Endothelial cell of umbilical vein (primary cell): Measurements from ENCODE around the gene HEXIM2. TPM values are rescaled to one million over a fixed set of nuclear protein-coding genes. Genes with fewer than 3 reads are reported as not detected.

ENCODE experiments used
- BruUV-seq: library from RNA; stranded (reverse); fragments of 400-500 nt; replicated peaks from 2 replicates; lab custom pipeline; 2021; lab: Mats Ljungman, UMichigan
- CTCF ChIA-PET: fragments of 300-600, 350-600 bp; sonication (Branson Sonifier 250); formaldehyde crosslinking; loops from one replicate; lab custom pipeline; 2021; ENCODE audit warnings: antibody characterized with exemption, inconsistent platforms; lab: Charles Lee
- POLR2A ChIA-PET: fragments of 300-600, 350-600 bp; sonication (Branson Sonifier 250); formaldehyde crosslinking; loops from one replicate; lab custom pipeline; 2021; ENCODE audit warnings: antibody characterized with exemption, inconsistent platforms; lab: Charles Lee
- DNase-seq: peaks from one replicate; pipeline ENCODE4 v3.0.0-alpha.2; 2011; ENCODE audit warnings: low read depth, low spot score
- FAIRE-seq: peaks from 2 replicates; lab custom pipeline; 2011; peaks lifted over from hg19 to GRCh38; lab: Jason Lieb, UNC
- H2AFZ ChIP-seq: 2 replicates; pipeline ENCODE4 v1.6.0; 2012; ENCODE audit warnings: low read depth, low read length, control low read depth, inconsistent platforms
- H3K27ac ChIP-seq: 2 replicates; pipeline ENCODE4 v1.5.1; 2011; ENCODE audit warnings: low read depth, mild to moderate bottlenecking, control low read depth, low read length, moderate library complexity; ENCODE audit not compliant: insufficient read depth
- H3K27me3 ChIP-seq, 2 experiments: 2 replicates each; pipeline versions ENCODE4 v1.6.0 to v1.6.1; 2011; ENCODE audit warnings: low read length in 2 of 2, mixed read lengths in 1 of 2; ENCODE audit not compliant: control insufficient read depth in 2 of 2, insufficient read depth in 2 of 2
- H3K36me3 ChIP-seq, 2 experiments: 2 replicates in 1 of 2; 3 replicates in 1 of 2; pipeline ENCODE4 v1.5.1; 2011; ENCODE audit warnings: low read length in 2 of 2, mild to moderate bottlenecking in 1 of 2, moderate library complexity in 1 of 2; ENCODE audit not compliant: control insufficient read depth in 2 of 2, insufficient read depth in 2 of 2; ENCODE audit errors: extremely low read depth in 1 of 2
- H3K4me1 ChIP-seq: 3 replicates; pipeline ENCODE4 v1.5.1; 2011; ENCODE audit warnings: mild to moderate bottlenecking, low read length; ENCODE audit not compliant: control insufficient read depth, insufficient read depth; ENCODE audit errors: extremely low read depth
- H3K4me2 ChIP-seq: 2 replicates; pipeline ENCODE4 v1.6.1; 2011; ENCODE audit warnings: low read length, control low read depth, mixed read lengths; ENCODE audit not compliant: insufficient read depth
- H3K4me3 ChIP-seq, 3 experiments: fragments of 200-600 bp in 1 of 3; sonication (generic), shearing (Covaris generic) in 1 of 3; replicated peaks in 1 of 3; 2 replicates each; pipeline ENCODE4 v1.5.1; 2011 to 2016; ENCODE audit warnings: control low read depth in 3 of 3, low read length in 3 of 3, mild to moderate bottlenecking in 2 of 3, inconsistent platforms in 1 of 3, low read depth in 1 of 3, moderate library complexity in 1 of 3; ENCODE audit not compliant: insufficient read depth in 1 of 3
- H3K79me2 ChIP-seq: 2 replicates; pipeline ENCODE4 v1.6.0; 2012; ENCODE audit warnings: low read length, inconsistent platforms; ENCODE audit not compliant: control insufficient read depth, insufficient read depth
- H3K9ac ChIP-seq: replicated peaks from 2 replicates; pipeline ENCODE3; 2011; ENCODE audit warnings: low read length, control low read depth; ENCODE audit not compliant: insufficient read depth; ENCODE audit errors: extremely low read depth
- H3K9me1 ChIP-seq: replicated peaks from 3 replicates; pipeline ENCODE4 v1.6.0; 2011; ENCODE audit warnings: mild to moderate bottlenecking, low read length; ENCODE audit not compliant: control insufficient read depth, insufficient read depth; ENCODE audit errors: extremely low read depth
- H3K9me3 ChIP-seq: replicated peaks from 2 replicates; pipeline ENCODE4 v1.5.1; 2012; ENCODE audit warnings: low read length, inconsistent platforms; ENCODE audit not compliant: control insufficient read depth, insufficient read depth
- H4K20me1 ChIP-seq: replicated peaks from 2 replicates; pipeline ENCODE3; 2011; ENCODE audit warnings: mild to moderate bottlenecking, low read length; ENCODE audit not compliant: control insufficient read depth, insufficient read depth; ENCODE audit errors: extremely low read depth
- EZH2 ChIP-seq: IDR thresholded peaks from 2 replicates; pipeline ENCODE4 v1.6.1; 2012; ENCODE audit warnings: borderline replicate concordance, low read depth, mild to moderate bottlenecking, moderate library complexity, low read length, inconsistent platforms; ENCODE audit not compliant: severe bottlenecking
- FOS ChIP-seq: IDR thresholded peaks from 2 replicates; pipeline ENCODE4 v1.6.1; 2011; ENCODE audit warnings: mild to moderate bottlenecking, low read length, moderate library complexity, borderline replicate concordance; ENCODE audit not compliant: insufficient read depth
- GATA2 ChIP-seq: IDR thresholded peaks from 2 replicates; pipeline ENCODE4 v1.7.0; 2011; ENCODE audit warnings: low read depth, mild to moderate bottlenecking, moderate library complexity, mixed read lengths, low read length; ENCODE audit not compliant: insufficient read length, insufficient read depth
- JUN ChIP-seq: IDR thresholded peaks from 2 replicates; pipeline ENCODE4 v1.6.1; 2011; ENCODE audit warnings: borderline replicate concordance, low read depth; ENCODE audit not compliant: insufficient read length, insufficient read depth
- MAX ChIP-seq: IDR thresholded peaks from 2 replicates; pipeline ENCODE4 v1.6.1; 2011; ENCODE audit not compliant: insufficient read depth, insufficient read length
- MYC ChIP-seq: IDR thresholded peaks from one replicate; pipeline ENCODE4 v1.6.1; 2011; ENCODE audit warnings: mild to moderate bottlenecking, low read depth, low read length
- POLR2A ChIP-seq: IDR thresholded peaks from 2 replicates; pipeline ENCODE4 v1.6.1; 2012; ENCODE audit warnings: low read depth, mild to moderate bottlenecking, control low read depth, low read length
- POLR2AphosphoS5 ChIP-seq: IDR thresholded peaks from 2 replicates; pipeline ENCODE4 v1.6.1; 2012; ENCODE audit warnings: low read depth, mild to moderate bottlenecking, control low read depth, low read length, moderate library complexity; ENCODE audit not compliant: insufficient read depth
- dilution Hi-C: fragments of 300-500 bp; cut with MboI; formaldehyde crosslinking; loops from one replicate; pipeline ENCODE4 v1.15.0; 2019; ENCODE audit warnings: low sequenced_read_pairs; ENCODE audit not compliant: extremely low pct_ligation_motif_present
- intact Hi-C: fragments of 100-400 bp; cut with micrococcal nuclease; formaldehyde crosslinking; loops from one replicate; pipeline ENCODE4 v1.10.0; 2022
- polyA plus RNA-seq, 4 experiments: library from polyadenylated mRNA; depleted of rRNA in 3 of 4; stranded (reverse) in 3 of 4; unstranded in 1 of 4; fragments of >200 nt; gene quantifications; 2 replicates each; pipeline versions ENCODE4 v1.2.1 to v1.2.3, GENCODE V29; 2011 to 2012; ENCODE audit warnings: missing spikeins in 1 of 4
- total RNA-seq: library from RNA; stranded (reverse); gene quantifications from 2 replicates; pipeline ENCODE4 v1.2.3, GENCODE V29; 2021
- TF ChIP-seq, protein P1 (sequence below), 2 donors: IDR thresholded peaks; 1 replicate in 1 of 2; 2 replicates in 1 of 2; pipeline ENCODE4 v1.5.1; 2011; ENCODE audit warnings: low read length in 2 of 2, mild to moderate bottlenecking in 2 of 2, moderate library complexity in 2 of 2, control low read depth in 1 of 2, inconsistent platforms in 1 of 2, low read depth in 1 of 2; ENCODE audit not compliant: insufficient read depth in 1 of 2; ENCODE audit errors: extremely low read depth in 1 of 2

Gene HEXIM2
- total and polyA plus RNA-seq, 2 donors (not counting 3 experiments of a cell fraction or from before 2014, with no cell fraction given) = 2.9 to 3.8 TPM

GRCh38 chr17:45172232-45172540, 10.5 kb downstream of the HEXIM2 start:
- no peak for DNase-seq
- Histone ChIP-seq H3K4me3 (no peak overlapping the region), H3K4me2 (no peak overlapping the region), H3K9me1 (no peaks in the 10 kb centered on the region), H3K9me3 (no peaks in the 10 kb centered on the region), H3K36me3 (no peaks in the 10 kb centered on the region), H3K27ac (no peak overlapping the region), H2AFZ (peak overlapping the region; percentile 75), H3K9ac (no peak overlapping the region), H4K20me1 (no peaks in the 10 kb centered on the region), H3K79me2 (no peaks in the 10 kb centered on the region), H3K27me3 (no peaks in the 10 kb centered on the region), H3K4me1 (peaks cover 14% of the 10 kb centered on the region)
- no peak for FAIRE-seq
- CTCF ChIA-PET = interaction anchor here (1.8 to 4.1 kb wide), 3 partner anchors 11 to 37 kb away, joined by 6 to 34 read pairs (median 11); partner anchors contain the start of gene ACBD4
- TF ChIP-seq, protein P1, sequence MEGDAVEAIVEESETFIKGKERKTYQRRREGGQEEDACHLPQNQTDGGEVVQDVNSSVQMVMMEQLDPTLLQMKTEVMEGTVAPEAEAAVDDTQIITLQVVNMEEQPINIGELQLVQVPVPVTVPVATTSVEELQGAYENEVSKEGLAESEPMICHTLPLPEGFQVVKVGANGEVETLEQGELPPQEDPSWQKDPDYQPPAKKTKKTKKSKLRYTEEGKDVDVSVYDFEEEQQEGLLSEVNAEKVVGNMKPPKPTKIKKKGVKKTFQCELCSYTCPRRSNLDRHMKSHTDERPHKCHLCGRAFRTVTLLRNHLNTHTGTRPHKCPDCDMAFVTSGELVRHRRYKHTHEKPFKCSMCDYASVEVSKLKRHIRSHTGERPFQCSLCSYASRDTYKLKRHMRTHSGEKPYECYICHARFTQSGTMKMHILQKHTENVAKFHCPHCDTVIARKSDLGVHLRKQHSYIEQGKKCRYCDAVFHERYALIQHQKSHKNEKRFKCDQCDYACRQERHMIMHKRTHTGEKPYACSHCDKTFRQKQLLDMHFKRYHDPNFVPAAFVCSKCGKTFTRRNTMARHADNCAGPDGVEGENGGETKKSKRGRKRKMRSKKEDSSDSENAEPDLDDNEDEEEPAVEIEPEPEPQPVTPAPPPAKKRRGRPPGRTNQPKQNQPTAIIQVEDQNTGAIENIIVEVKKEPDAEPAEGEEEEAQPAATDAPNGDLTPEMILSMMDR (IDR thresholded peaks at IDR 0.05; ENCODE audit: extremely low read depth in 1 of 2, insufficient read depth in 1 of 2, low read depth in 1 of 2, low read length in 2 of 2) = no peak
- TF ChIP-seq GATA2 (no peak), MAX (no peak), MYC (no peak), FOS (no peak), POLR2AphosphoS5 (no peak), EZH2 (no peak), JUN (no peak), POLR2A (no peak)
- BruUV-seq = no TSS peak
- dilution Hi-C loops (no loop called here), intact Hi-C loops (no loop called here)
- POLR2A ChIA-PET = interaction anchor here (2.7 kb wide), 1 partner anchor 24 kb away, joined by 10 read pairs; the partner anchor contains the start of gene HEXIM1
